Measurements from ENCODE around the gene PALS2.

Gene PALS2, protein sequence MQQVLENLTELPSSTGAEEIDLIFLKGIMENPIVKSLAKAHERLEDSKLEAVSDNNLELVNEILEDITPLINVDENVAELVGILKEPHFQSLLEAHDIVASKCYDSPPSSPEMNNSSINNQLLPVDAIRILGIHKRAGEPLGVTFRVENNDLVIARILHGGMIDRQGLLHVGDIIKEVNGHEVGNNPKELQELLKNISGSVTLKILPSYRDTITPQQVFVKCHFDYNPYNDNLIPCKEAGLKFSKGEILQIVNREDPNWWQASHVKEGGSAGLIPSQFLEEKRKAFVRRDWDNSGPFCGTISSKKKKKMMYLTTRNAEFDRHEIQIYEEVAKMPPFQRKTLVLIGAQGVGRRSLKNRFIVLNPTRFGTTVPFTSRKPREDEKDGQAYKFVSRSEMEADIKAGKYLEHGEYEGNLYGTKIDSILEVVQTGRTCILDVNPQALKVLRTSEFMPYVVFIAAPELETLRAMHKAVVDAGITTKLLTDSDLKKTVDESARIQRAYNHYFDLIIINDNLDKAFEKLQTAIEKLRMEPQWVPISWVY

GRCh38 chr7:24572997-24573553, at the start of gene PALS2:
Gene PALS2 (plus strand): TSS chr7:24573452. CDS start chr7:24623668, 50,216 bp downstream.
- no peak for TF ChIP-seq CTCF (IDR thresholded peaks at IDR 0.05)

DNA sequence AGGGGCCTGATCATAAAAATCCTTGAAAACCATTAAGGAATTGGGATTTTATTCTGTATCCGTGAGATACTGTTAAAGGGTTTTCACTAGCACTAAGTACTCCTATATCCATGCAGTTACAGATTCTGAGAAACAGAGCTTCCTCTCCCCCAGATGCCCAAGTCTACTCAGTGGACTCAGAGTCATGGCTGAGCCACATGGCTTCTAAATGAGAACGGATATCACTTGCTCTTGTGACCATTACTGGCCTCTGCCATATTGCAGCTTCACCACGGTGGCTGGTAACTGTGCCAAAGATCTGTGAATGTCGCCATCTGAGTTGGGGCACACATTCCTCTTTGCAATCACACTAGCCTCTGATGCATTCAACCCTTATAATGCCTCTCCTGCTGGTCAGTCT, 42.0 kb upstream of the PALS2 start:
- no peak for TF ChIP-seq CTCF (IDR thresholded peaks at IDR 0.05)

GRCh38 chr7:24536682-24537081, 36.6 kb upstream of the PALS2 start:
- no peak for TF ChIP-seq CTCF (IDR thresholded peaks at IDR 0.05)

GRCh38 chr7:24540956-24541355, 32.3 kb upstream of the PALS2 start:
- no peak for TF ChIP-seq CTCF (IDR thresholded peaks at IDR 0.05)

DNA sequence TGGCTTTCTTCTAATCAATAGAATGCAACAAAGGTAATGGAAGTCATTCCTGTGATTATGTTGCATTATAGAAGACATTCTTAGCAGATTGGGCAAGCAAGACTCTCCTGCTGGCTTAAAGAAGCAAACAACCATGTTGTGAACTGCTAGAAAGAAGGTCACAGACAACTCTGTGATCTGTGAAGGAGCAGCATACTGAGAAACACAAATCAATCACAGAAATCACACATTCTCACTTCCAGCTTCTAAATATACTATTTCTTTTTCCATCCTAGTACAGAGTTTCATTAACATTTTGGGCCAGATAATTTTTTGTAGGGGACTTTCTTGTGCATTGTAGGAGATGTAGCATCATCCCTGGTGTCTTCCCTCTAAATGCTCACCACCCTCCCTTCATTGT, 28.0 kb upstream of the PALS2 start:
- no peak for TF ChIP-seq CTCF (IDR thresholded peaks at IDR 0.05)

DNA sequence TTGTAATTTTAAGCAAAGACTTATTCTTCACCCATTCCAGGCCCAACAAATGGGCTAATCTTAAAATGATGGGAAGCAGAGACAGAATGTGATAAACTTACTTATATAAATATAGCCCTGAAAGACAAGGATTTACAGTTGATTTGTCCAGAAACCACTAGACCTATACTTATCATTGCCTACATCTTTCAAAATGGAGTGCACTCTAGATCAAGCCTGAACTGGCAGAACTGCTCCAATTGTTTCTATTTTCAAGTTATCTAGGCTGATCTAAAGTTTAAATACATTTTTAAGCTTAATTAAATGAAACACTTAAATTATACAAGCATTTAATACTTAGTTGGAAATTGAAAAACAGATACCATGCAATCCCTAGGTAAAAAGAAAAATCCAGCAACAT, 24.9 kb upstream of the PALS2 start:
- TF ChIP-seq CTCF (IDR thresholded peaks at IDR 0.05): no peak

- no peak for TF ChIP-seq CTCF (IDR thresholded peaks at IDR 0.05)
Observed at GRCh38 chr7:24549991-24550390, 23.3 kb upstream of the PALS2 start.
